ENCODE measurements around the gene PKIG.
"Not testable (repeated sequence)": the region's sequence is repeated elsewhere in the genome, so short reads cannot be mapped to it uniquely, and the experiment has no call there.

The PKIG gene

DNA sequence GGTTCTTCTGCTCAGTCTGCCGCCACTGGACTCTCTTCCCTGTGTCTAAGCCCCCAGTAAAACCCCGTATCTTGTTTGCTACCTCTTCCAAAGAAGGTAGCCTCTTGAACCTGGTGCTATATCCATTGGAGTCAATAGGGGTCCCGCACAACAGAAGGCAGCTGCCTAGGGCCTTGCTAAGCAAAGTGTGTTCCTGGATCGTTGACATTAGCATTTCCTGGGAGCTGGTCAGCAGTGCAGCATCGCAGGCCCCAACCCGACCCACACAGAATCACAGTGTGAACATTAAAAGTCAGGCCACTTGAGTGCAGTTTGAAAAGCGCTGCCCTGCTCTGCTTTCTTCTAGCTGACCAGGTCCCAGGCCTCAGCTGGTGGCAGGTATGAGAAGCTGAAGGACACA is 66.2 kb downstream of the PKIG start:
- H3K9me3 ChIP-seq (ENCODE audit: control insufficient read depth in 2 of 2, low read length in 2 of 2), result no peaks in the 10 kb centered on the region
- H3K4me1 ChIP-seq (ENCODE audit: control insufficient read depth, insufficient read depth, low read length), result peaks cover 33% of the 10 kb centered on the region
- no peak overlapping the region for H3K27ac ChIP-seq (ENCODE audit: low read length)
- H3K27me3 ChIP-seq (ENCODE audit: control insufficient read depth in 1 of 2, insufficient read depth in 2 of 2, low read length in 2 of 2), result no peaks in the 10 kb centered on the region
- no peaks in the 10 kb centered on the region for H3K36me3 ChIP-seq (ENCODE audit: control insufficient read depth in 2 of 2, insufficient read depth in 2 of 2, low read length in 2 of 2)
- H3K4me3 ChIP-seq (ENCODE audit: low read length in 2 of 2), result no peak overlapping the region
- H3K9ac ChIP-seq (ENCODE audit: low read length in 2 of 2), result no peak overlapping the region

DNA sequence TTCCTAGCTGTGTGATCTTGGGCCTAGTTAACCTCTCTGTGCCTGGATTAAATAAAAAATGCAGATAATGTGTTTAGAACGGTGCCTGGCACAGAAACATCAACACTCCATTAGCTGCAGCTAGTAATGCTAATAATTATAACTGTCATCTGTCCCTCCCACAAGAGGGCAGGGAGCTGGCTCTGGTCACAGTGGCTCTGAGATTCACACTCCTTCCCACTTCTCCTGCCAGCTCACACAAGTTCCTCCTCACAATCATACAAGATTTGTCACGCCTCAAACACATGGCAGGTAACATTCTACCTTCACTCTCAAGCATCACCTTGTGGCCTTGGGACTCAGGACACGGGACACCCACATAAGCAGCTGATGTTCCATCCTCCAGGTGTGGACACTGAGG is 66.7 kb downstream of the PKIG start:
- H3K27me3 ChIP-seq (ENCODE audit: control insufficient read depth in 1 of 2, insufficient read depth in 2 of 2, low read length in 2 of 2), result no peaks in the 10 kb centered on the region
- peaks cover 28% of the 10 kb centered on the region for H3K4me1 ChIP-seq (ENCODE audit: control insufficient read depth, insufficient read depth, low read length)
- H3K27ac ChIP-seq (ENCODE audit: low read length), result no peak overlapping the region
- H3K36me3 ChIP-seq (ENCODE audit: control insufficient read depth in 2 of 2, insufficient read depth in 2 of 2, low read length in 2 of 2), result no peaks in the 10 kb centered on the region
- no peak overlapping the region for H3K9ac ChIP-seq (ENCODE audit: low read length in 2 of 2)
- no peak overlapping the region for H3K4me3 ChIP-seq (ENCODE audit: low read length in 2 of 2)
- H3K9me3 ChIP-seq (ENCODE audit: control insufficient read depth in 2 of 2, low read length in 2 of 2), result no peaks in the 10 kb centered on the region

DNA sequence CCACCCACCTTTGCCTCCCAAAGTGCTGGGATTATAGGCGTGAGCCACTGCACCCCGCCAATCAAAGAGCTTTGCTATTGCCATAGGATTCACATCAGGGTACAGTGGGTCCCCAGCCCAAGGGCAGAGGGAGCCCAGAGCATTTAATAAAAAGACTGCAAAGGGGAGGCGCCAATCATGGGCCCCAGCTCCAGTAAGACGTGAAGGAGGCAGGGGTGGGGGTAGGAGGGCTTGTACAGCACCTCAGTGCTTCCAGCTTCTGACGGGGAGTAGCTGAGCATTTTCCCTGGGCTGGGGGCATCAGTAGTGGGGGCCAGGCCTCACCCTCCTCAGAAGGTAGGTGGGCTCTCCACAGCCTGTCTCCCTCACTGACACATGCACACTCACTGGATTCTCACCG is 67.6 kb downstream of the PKIG start:
- Histone ChIP-seq H3K4me3 (ENCODE audit: low read length in 2 of 2) (no peak overlapping the region), H3K9me3 (ENCODE audit: control insufficient read depth in 2 of 2, low read length in 2 of 2) (no peaks in the 10 kb centered on the region), H3K9ac (ENCODE audit: low read length in 2 of 2) (no peak overlapping the region), H3K4me1 (ENCODE audit: control insufficient read depth, insufficient read depth, low read length) (peaks cover 27% of the 10 kb centered on the region), H3K36me3 (ENCODE audit: control insufficient read depth in 2 of 2, insufficient read depth in 2 of 2, low read length in 2 of 2) (no peaks in the 10 kb centered on the region), H3K27me3 (ENCODE audit: control insufficient read depth in 1 of 2, insufficient read depth in 2 of 2, low read length in 2 of 2) (no peaks in the 10 kb centered on the region), H3K27ac (ENCODE audit: low read length) (no peak overlapping the region)

DNA sequence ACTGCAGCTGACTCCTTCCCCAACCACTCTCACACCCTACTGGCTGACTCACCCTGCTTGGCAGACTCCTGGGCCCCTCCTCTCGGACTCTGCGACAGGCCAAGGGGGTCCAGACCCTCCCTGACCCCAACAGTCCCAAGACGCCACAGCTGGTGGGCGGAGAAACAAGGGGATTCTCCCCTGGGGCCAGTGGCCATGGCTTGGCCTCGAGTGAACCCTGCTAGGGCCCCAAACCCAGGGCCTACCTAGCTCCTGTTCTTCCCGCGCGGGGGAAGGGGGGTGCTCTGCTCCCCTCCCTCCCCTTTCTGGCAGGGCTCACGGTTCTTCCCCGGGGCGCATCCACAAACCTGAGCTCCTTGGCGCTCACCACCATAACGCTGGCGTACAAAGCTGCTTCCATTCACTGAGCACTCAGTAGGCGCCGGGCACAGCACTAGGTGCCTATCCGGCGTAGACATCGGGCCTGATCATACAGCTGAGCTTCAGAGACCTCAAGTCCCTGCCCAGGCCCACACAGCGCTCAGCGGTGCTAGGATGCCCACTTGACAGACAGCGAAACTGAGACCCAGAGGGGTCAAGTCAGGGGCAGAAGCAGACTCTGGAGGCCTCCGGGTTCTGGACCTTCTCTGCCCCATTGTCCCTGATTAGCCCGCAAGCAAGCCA is 68.5 kb downstream of the PKIG start:
- H3K4me3 ChIP-seq (ENCODE audit: low read length in 2 of 2), result peak overlapping the region; percentile 60 to 85
- no peaks in the 10 kb centered on the region for H3K27me3 ChIP-seq (ENCODE audit: control insufficient read depth in 1 of 2, insufficient read depth in 2 of 2, low read length in 2 of 2)
- peaks cover 27% of the 10 kb centered on the region for H3K4me1 ChIP-seq (ENCODE audit: control insufficient read depth, insufficient read depth, low read length)
- no peak overlapping the region for H3K27ac ChIP-seq (ENCODE audit: low read length)
- no peaks in the 10 kb centered on the region for H3K36me3 ChIP-seq (ENCODE audit: control insufficient read depth in 2 of 2, insufficient read depth in 2 of 2, low read length in 2 of 2)
- peak overlapping the region; percentile 26 to 68 for H3K9ac ChIP-seq (ENCODE audit: low read length in 2 of 2)
- no peaks in the 10 kb centered on the region for H3K9me3 ChIP-seq (ENCODE audit: control insufficient read depth in 2 of 2, low read length in 2 of 2)

DNA sequence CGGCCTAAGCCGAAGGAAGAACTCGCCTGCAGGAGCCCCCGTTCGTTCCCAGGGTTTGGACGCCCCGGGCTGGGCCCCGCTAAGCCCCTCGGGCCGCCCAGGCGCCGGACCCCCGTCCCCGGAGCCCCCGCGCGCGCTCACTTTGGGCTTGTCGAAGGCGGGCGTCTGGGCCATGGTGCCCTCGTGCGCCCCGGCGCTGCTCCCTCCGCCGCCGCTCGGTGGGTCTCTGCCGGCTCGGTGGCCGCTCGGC is 69.0 kb downstream of the PKIG start:
- peaks cover 22% of the 10 kb centered on the region for H3K4me1 ChIP-seq (ENCODE audit: control insufficient read depth, insufficient read depth, low read length)
- H3K36me3 ChIP-seq (ENCODE audit: control insufficient read depth in 2 of 2, insufficient read depth in 2 of 2, low read length in 2 of 2), result no peaks in the 10 kb centered on the region
- H3K9me3 ChIP-seq (ENCODE audit: control insufficient read depth in 2 of 2, low read length in 2 of 2), result no peaks in the 10 kb centered on the region
- no peak overlapping the region for H3K27ac ChIP-seq (ENCODE audit: low read length)
- H3K27me3 ChIP-seq (ENCODE audit: control insufficient read depth in 1 of 2, insufficient read depth in 2 of 2, low read length in 2 of 2), result no peaks in the 10 kb centered on the region
- H3K4me3 ChIP-seq (ENCODE audit: low read length in 2 of 2), result peak overlapping the region; percentile 60 to 85
- H3K9ac ChIP-seq (ENCODE audit: low read length in 2 of 2), result peak overlapping the region; percentile 26 to 68

DNA sequence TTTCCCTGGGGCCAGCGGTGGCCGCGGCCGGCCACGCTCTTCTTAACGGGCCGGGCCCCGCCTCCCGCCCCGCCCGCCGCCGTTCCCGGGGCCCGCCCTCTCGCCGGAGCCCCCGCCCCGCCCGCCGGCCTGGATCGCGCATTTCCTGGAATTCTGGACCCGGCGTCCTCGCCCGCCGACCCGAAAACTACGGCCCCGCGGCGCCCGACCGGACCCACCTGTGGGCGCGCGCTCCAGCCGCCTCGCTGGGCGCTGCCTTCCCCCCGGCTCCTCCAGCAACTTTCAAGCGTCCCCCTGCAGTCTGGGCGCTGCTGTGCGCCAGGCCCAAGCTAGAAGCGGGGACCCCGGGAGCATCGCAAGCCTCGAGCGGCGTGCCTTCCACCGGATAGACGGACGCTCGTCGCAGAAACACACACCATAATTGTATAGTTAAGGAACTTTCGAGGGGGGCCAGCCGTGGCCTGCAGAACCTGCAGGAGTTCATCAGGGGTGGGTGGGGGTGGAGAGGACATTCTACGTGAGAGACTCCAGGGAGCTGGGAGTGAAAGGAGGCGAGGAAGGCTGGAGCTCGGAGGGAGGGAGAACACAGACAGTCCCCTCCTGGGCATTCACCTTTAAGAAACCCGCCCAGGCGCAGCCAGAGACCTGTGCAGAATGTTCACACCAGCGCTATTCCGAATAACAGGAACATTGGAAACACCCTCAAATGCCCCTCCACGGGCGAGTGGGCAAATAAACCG is 69.5 kb downstream of the PKIG start, which contains the start of gene ADA:
Gene ADA (minus strand): TSS at position 16 of the 740 bp plus-strand sequence. CDS start 92 bp downstream, outside the sequence.
- no peaks in the 10 kb centered on the region for H3K27me3 ChIP-seq (ENCODE audit: control insufficient read depth in 1 of 2, insufficient read depth in 2 of 2, low read length in 2 of 2)
- peak within 1 kb of the TSS; percentile 79 to 85 for H3K4me3 ChIP-seq (ENCODE audit: low read length in 2 of 2)
- H3K9ac ChIP-seq (ENCODE audit: low read length in 2 of 2), result peak within 1 kb of the TSS; percentile 26 to 68
- peak within 1 kb of the TSS; percentile 24 for H3K27ac ChIP-seq (ENCODE audit: low read length)
- H3K36me3 ChIP-seq (ENCODE audit: control insufficient read depth in 2 of 2, insufficient read depth in 2 of 2, low read length in 2 of 2), result no peaks in the 10 kb centered on the region
- H3K9me3 ChIP-seq (ENCODE audit: control insufficient read depth in 2 of 2, low read length in 2 of 2), result no peaks in the 10 kb centered on the region
- H3K4me1 ChIP-seq (ENCODE audit: control insufficient read depth, insufficient read depth, low read length), result peaks cover 19% of the 10 kb centered on the region

DNA sequence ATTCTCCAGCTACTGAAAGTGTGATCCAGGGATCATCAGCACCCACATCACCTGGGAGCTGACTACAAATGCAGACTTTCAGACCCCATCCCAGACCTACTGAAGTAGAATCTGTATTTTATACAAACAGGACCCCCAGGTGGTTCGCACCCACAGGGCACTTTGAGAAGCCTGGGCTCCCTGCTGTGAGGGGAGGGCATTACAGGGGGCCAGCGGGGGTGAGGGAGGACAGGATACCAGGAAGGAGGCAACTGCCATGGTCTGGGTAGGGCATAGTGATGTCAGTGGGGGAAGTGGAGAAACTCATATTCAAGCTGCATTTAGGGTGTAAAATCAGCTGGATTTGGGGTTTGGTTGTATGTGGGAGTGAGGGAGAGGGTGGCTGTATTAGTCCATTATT is 71.2 kb downstream of the PKIG start:
- no peaks in the 10 kb centered on the region for H3K9me3 ChIP-seq (ENCODE audit: control insufficient read depth in 2 of 2, low read length in 2 of 2)
- H3K4me1 ChIP-seq (ENCODE audit: control insufficient read depth, insufficient read depth, low read length), result peaks cover 19% of the 10 kb centered on the region
- H3K36me3 ChIP-seq (ENCODE audit: control insufficient read depth in 2 of 2, insufficient read depth in 2 of 2, low read length in 2 of 2), result no peaks in the 10 kb centered on the region
- H3K27me3 ChIP-seq (ENCODE audit: control insufficient read depth in 1 of 2, insufficient read depth in 2 of 2, low read length in 2 of 2), result no peaks in the 10 kb centered on the region
- no peak overlapping the region for H3K27ac ChIP-seq (ENCODE audit: low read length)
- H3K9ac ChIP-seq (ENCODE audit: low read length in 2 of 2), result no peak overlapping the region
- H3K4me3 ChIP-seq (ENCODE audit: low read length in 2 of 2), result no peak overlapping the region

DNA sequence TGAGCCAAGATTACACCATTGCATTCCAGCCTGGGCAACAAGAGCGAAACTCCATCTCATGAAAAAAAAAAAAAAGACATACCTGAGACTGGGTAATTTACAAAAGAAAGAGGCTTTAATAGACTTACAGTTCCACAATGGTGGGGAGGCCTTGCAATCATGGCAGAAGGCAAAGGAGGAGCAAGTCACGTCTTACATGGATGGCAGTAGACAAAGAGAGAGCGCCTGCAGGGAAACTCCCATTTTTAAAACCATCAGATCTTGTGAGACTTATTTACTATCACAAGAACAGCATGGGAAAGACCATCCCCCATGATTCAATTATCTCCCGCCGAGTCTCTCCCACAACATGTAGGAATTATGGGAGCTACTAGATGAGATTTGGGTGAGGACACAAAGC is 71.8 kb downstream of the PKIG start:
- H3K27ac ChIP-seq (ENCODE audit: low read length); H3K9me3 ChIP-seq (ENCODE audit: control insufficient read depth in 2 of 2, low read length in 2 of 2); H3K36me3 ChIP-seq (ENCODE audit: control insufficient read depth in 2 of 2, insufficient read depth in 2 of 2, low read length in 2 of 2); H3K27me3 ChIP-seq (ENCODE audit: control insufficient read depth in 1 of 2, insufficient read depth in 2 of 2, low read length in 2 of 2); H3K4me3 ChIP-seq (ENCODE audit: low read length in 2 of 2); H3K9ac ChIP-seq (ENCODE audit: low read length in 2 of 2): not testable (repeated sequence)
- peaks cover 19% of the 10 kb centered on the region for H3K4me1 ChIP-seq (ENCODE audit: control insufficient read depth, insufficient read depth, low read length)

DNA sequence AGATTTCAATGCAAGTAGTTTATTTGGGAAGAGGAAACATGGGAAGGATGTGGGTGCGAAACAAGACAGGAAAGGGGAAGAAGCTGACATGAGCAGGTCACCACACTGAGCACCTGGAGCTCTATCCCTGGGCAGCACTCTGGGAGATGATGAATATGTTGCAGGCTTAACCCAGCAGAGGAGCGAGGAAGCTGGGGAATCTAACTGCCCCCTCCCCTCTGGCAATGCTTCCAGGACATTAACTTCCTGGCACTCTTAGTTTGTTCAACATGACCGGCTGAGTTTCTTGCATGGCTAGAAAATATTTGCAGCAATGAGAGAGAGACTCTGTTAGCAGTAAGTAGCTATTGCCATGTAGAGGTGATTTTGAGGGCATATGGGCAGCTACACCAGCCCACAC is 74.1 kb downstream of the PKIG start:
- Histone ChIP-seq H3K27ac (ENCODE audit: low read length) (no peak overlapping the region), H3K9ac (ENCODE audit: low read length in 2 of 2) (no peak overlapping the region), H3K4me1 (ENCODE audit: control insufficient read depth, insufficient read depth, low read length) (peaks cover 7% of the 10 kb centered on the region), H3K9me3 (ENCODE audit: control insufficient read depth in 2 of 2, low read length in 2 of 2) (no peaks in the 10 kb centered on the region), H3K36me3 (ENCODE audit: control insufficient read depth in 2 of 2, insufficient read depth in 2 of 2, low read length in 2 of 2) (no peaks in the 10 kb centered on the region), H3K27me3 (ENCODE audit: control insufficient read depth in 1 of 2, insufficient read depth in 2 of 2, low read length in 2 of 2) (no peaks in the 10 kb centered on the region), H3K4me3 (ENCODE audit: low read length in 2 of 2) (no peak overlapping the region)

DNA sequence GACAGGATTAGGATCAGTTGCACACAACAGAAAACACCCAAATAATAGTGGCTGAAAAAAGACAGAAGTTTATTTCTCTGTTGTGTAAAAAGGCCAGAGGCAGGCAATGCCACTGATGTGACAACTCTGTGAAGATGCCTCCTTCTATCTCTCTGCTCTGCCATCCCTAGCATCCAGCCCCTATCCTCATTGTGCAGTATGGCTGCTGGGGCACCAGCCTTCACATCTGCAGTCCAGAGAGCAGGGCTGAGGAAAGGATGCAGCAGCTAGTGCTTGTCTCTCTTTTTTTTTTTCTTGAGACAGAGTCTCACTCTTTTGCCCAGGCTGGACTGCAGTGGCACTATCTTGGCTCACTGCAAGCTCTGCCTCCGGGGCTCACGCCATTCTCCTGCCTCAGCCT is 75.5 kb downstream of the PKIG start:
- H3K27me3 ChIP-seq (ENCODE audit: control insufficient read depth in 1 of 2, insufficient read depth in 2 of 2, low read length in 2 of 2), result peaks cover 0 to under 1% of the 10 kb centered on the region in 2 donors
- no peaks in the 10 kb centered on the region for H3K9me3 ChIP-seq (ENCODE audit: control insufficient read depth in 2 of 2, low read length in 2 of 2)
- H3K9ac ChIP-seq (ENCODE audit: low read length in 2 of 2), result no peak overlapping the region
- no peak overlapping the region for H3K4me3 ChIP-seq (ENCODE audit: low read length in 2 of 2)
- H3K4me1 ChIP-seq (ENCODE audit: control insufficient read depth, insufficient read depth, low read length), result peaks cover 5% of the 10 kb centered on the region
- H3K27ac ChIP-seq (ENCODE audit: low read length), result no peak overlapping the region
- H3K36me3 ChIP-seq (ENCODE audit: control insufficient read depth in 2 of 2, insufficient read depth in 2 of 2, low read length in 2 of 2), result no peaks in the 10 kb centered on the region

DNA sequence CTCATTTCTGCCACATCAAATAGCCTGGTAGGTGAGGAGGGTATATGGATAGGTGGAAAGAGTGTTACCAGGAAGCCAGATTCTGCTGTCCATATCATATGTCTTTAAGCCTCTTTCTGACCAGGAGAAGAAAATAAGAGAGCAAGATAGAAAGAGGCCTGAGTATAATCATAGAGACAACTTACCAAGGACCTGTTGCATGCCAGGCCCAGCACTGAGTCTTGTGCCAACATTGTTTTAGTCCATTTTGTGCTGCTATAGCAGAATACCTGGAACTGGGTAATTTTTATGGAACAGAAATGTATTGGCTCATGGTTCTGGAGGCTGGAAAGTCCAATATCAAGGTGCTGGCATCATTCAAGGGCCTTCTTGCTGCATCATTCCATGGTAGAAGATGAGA is 76.4 kb downstream of the PKIG start:
- Histone ChIP-seq H3K36me3 (ENCODE audit: control insufficient read depth in 2 of 2, insufficient read depth in 2 of 2, low read length in 2 of 2) (no peaks in the 10 kb centered on the region), H3K4me3 (ENCODE audit: low read length in 2 of 2) (no peak overlapping the region), H3K9ac (ENCODE audit: low read length in 2 of 2) (no peak overlapping the region), H3K9me3 (ENCODE audit: control insufficient read depth in 2 of 2, low read length in 2 of 2) (no peaks in the 10 kb centered on the region), H3K27me3 (ENCODE audit: control insufficient read depth in 1 of 2, insufficient read depth in 2 of 2, low read length in 2 of 2) (peaks cover 0 to 4% of the 10 kb centered on the region in 2 donors), H3K27ac (ENCODE audit: low read length) (no peak overlapping the region), H3K4me1 (ENCODE audit: control insufficient read depth, insufficient read depth, low read length) (no peaks in the 10 kb centered on the region)
